ENCODE results near the gene CCL24. TPM values are rescaled to one million over a fixed set of nuclear protein-coding genes. Genes with fewer than 3 reads are reported as not detected.

Gene CCL24
- total RNA-seq, 6 experiments from 2014 or later = 1.1 to 1.2 TPM; not detected in 4

DNA sequence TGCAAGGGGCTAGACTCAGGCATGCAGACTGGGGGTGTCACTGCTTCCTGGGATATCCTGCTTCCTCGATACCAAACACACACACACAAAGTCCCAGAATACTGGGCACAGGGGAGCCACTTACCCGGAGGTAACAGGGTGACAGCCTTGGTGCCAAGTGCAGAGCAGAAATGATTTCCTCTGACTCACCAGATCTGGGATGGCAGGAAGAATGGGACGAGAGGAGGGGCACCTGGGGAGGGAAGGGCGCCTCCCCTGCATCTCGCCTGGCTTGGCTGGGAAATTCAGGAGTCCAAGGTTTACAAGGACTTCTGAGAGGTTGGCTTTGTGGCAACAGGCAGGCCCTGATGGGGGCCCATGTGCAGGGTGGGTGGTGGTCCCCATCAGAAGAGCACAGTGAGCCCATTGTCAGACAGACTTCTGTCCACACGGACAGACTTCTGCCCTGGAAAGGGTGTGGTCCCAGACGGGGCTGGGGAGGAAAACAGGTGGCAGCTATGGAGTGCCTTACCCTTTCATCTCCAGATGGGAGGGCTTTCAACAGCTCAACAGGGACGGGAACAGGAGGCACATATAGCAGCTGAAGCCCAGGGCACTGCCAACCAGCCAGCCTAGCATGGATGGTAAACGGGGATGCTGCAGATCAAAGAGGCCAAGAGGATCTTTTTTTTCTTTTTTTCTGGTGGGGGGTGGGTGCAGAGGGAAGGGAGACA is 9.7 kb upstream of the CCL24 start:
- no peaks in the 10 kb centered on the region for H3K36me3 ChIP-seq
- no peak overlapping the region for H3K4me3 ChIP-seq
- DNase-seq (no peak), ATAC-seq (no peak)
- intact Hi-C loops (cut with DNase I) = no loop called here
- TF ChIP-seq, protein P1, sequence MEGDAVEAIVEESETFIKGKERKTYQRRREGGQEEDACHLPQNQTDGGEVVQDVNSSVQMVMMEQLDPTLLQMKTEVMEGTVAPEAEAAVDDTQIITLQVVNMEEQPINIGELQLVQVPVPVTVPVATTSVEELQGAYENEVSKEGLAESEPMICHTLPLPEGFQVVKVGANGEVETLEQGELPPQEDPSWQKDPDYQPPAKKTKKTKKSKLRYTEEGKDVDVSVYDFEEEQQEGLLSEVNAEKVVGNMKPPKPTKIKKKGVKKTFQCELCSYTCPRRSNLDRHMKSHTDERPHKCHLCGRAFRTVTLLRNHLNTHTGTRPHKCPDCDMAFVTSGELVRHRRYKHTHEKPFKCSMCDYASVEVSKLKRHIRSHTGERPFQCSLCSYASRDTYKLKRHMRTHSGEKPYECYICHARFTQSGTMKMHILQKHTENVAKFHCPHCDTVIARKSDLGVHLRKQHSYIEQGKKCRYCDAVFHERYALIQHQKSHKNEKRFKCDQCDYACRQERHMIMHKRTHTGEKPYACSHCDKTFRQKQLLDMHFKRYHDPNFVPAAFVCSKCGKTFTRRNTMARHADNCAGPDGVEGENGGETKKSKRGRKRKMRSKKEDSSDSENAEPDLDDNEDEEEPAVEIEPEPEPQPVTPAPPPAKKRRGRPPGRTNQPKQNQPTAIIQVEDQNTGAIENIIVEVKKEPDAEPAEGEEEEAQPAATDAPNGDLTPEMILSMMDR (IDR thresholded peaks at IDR 0.05) = no peak
- no peak for TF ChIP-seq POLR2A (IDR thresholded peaks at IDR 0.05)
- H3K27me3 ChIP-seq = no peaks in the 10 kb centered on the region
- 52% methylated on average over 8 of the region's 9 CpGs for WGBS (ENCODE audit: insufficient coverage, low coverage, low lambda C conversion rate, missing lambda C conversion rate)
- H3K9me3 ChIP-seq = no peaks in the 10 kb centered on the region
- H3K4me1 ChIP-seq = no peaks in the 10 kb centered on the region
- H3K27ac ChIP-seq = no peak overlapping the region

DNA sequence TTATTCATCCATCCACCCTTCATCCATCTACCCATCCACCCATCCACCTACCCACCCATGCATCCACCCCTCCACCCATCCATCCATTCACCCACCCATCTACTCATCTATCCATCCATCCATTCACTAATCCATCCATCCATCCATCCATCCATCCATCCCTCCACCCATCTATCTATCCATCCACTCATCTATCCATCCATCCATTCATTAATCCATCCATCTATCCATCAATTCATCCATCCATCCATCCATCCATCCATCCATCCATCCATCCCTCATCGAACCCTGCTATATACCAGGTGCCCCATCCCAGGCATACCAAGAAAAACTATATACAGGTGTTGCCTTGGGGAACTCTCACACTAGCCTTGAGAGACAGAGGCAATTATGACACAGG is 7.1 kb upstream of the CCL24 start:
- no peaks in the 10 kb centered on the region for H3K36me3 ChIP-seq
- H3K27me3 ChIP-seq = no peaks in the 10 kb centered on the region
- DNase-seq (no peak), ATAC-seq (no peak)
- H3K4me1 ChIP-seq = no peaks in the 10 kb centered on the region
- H3K27ac ChIP-seq = no peak overlapping the region
- intact Hi-C loops (cut with DNase I) = no loop called here
- WGBS (ENCODE audit: insufficient coverage, low coverage, low lambda C conversion rate, missing lambda C conversion rate) = 73% methylated on average over 1 of the region's 1 CpG
- H3K9me3 ChIP-seq = no peaks in the 10 kb centered on the region
- TF ChIP-seq, protein P1 (IDR thresholded peaks at IDR 0.05) = no peak
- no peak for TF ChIP-seq POLR2A (IDR thresholded peaks at IDR 0.05)
- H3K4me3 ChIP-seq = no peak overlapping the region

DNA sequence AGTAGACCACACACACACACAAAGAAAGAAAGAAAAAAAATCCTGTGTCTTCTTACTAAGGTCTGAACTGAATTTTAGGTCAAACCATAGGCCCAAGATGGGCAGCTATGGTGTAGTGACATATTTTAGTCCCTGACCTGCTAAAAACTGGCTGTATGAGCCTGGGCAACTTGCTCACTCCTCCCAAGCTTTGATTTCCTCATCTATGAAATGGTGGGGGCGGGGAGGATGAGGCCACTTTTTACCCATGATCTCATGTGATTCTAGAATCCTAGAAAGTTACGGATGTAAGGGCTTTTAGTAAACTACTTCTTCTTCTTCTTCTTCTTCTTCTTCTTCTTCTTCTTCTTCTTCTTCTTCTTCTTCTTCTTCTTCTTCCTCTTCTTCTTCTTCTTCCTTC is 6.1 kb upstream of the CCL24 start:
- no peaks in the 10 kb centered on the region for H3K36me3 ChIP-seq
- TF ChIP-seq, protein P1 (IDR thresholded peaks at IDR 0.05) = no peak
- no peak for TF ChIP-seq POLR2A (IDR thresholded peaks at IDR 0.05)
- WGBS (ENCODE audit: insufficient coverage, low coverage, low lambda C conversion rate, missing lambda C conversion rate) = 39% methylated on average over 2 of the region's 2 CpGs
- ATAC-seq (peak in 3 of 4 donors; percentile 26 to 54 (median 47)), DNase-seq (no peak)
- H3K27ac ChIP-seq = no peak overlapping the region
- H3K4me3 ChIP-seq = no peak overlapping the region
- intact Hi-C loops (cut with DNase I) = no loop called here
- H3K9me3 ChIP-seq = no peaks in the 10 kb centered on the region
- no peaks in the 10 kb centered on the region for H3K27me3 ChIP-seq
- no peaks in the 10 kb centered on the region for H3K4me1 ChIP-seq

DNA sequence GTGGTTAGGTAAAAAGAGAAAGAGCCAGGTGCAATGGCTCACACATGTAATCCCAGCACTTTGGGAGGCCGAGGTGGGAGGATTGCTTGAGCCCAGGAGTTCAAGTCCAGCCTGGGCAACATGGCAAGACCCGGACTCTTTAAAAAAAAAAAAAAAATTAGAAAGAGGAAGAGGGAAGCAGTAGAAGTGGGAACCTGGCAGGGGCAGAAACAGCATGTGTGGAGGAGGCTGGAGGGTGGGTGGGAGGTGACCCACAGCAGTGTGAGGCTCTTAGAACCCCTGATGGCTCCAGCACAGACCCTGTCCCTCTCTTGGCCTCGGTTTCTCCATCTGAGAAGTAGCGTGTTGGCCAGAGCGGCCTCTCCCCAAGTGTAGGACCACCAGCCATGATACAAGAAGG is 4.9 kb upstream of the CCL24 start:
- TF ChIP-seq, protein P1 (IDR thresholded peaks at IDR 0.05) = no peak
- TF ChIP-seq POLR2A (IDR thresholded peaks at IDR 0.05) = no peak
- Histone ChIP-seq H3K36me3 (no peaks in the 10 kb centered on the region), H3K4me3 (no peak overlapping the region), H3K9me3 (no peaks in the 10 kb centered on the region), H3K4me1 (no peaks in the 10 kb centered on the region), H3K27me3 (no peaks in the 10 kb centered on the region), H3K27ac (no peak overlapping the region)
- peak in 1 of 4 donors; percentile 10 for ATAC-seq
- intact Hi-C loops (cut with DNase I) = no loop called here
- no peak for DNase-seq
- 93% methylated on average over 3 of the region's 5 CpGs for whole genome bisulfite sequencing (ENCODE audit: insufficient coverage, low coverage, low lambda C conversion rate, missing lambda C conversion rate)

All from right lobe of liver (tissue), 6 donors.